ENCODE results near the gene PTPRM. TPM values are rescaled to one million over a fixed set of nuclear protein-coding genes. Genes with fewer than 3 reads are reported as not detected.

Gene PTPRM
- polyA plus RNA-seq, 1 of the 3 experiments (the other 2 are of a cell fraction): 16.0 TPM

GRCh38 chr18:7585276-7585670 is 18.2 kb downstream of the PTPRM start:
- Histone ChIP-seq H3K27me3 (ENCODE audit: insufficient read depth) (no peaks in the 10 kb centered on the region), H3F3A (replicated peaks; ENCODE audit: insufficient read depth) (no peaks in the 10 kb centered on the region), H3K4me3 (ENCODE audit: low read depth in 2 of 2, low read length in 1 of 2) (no peak overlapping the region), H4K20me1 (ENCODE audit: insufficient read depth) (no peaks in the 10 kb centered on the region), H3K9me3 (no peaks in the 10 kb centered on the region), H2AFZ (ENCODE audit: low read depth) (no peak overlapping the region), H3K4me2 (no peak overlapping the region), H3K9ac (no peak overlapping the region), H3K9me2 (no peaks in the 10 kb centered on the region), H3K27ac (ENCODE audit: low read depth in 2 of 2, low read length in 1 of 2) (no peak overlapping the region), H3K79me2 (ENCODE audit: insufficient read depth) (no peaks in the 10 kb centered on the region), H3K36me3 (replicated peaks in 1 of 2; ENCODE audit: control insufficient read depth in 1 of 2, insufficient read depth in 2 of 2, low read length in 1 of 2) (no peaks in the 10 kb centered on the region), H3K4me1 (ENCODE audit: control insufficient read depth in 1 of 2, insufficient read depth in 2 of 2, low read depth in 1 of 2, low read length in 1 of 2) (peaks cover 0 to 2% of the 10 kb centered on the region in 2 experiments; a peak in 1 of 4 replicates)
- ChIA-PET CTCF (interaction anchor here (1.0 to 2.4 kb wide), 4 partner anchors 8 to 22 kb away, joined by 3 to 13 read pairs (median 4); partner anchors contain the start of gene PTPRM), POLR2A (no interaction called here)
- no peak for DNase-seq
- WGBS (ENCODE audit: low lambda C conversion rate): 42% methylated on average over 4 of the region's 4 CpGs
- no peak for TF ChIP-seq SIN3A (IDR thresholded peaks at IDR 0.05; ENCODE audit: borderline replicate concordance, low read depth, low read length)

- Histone ChIP-seq H3K27ac (ENCODE audit: low read depth in 2 of 2, low read length in 1 of 2) (no peak overlapping the region), H3K79me2 (ENCODE audit: insufficient read depth) (no peaks in the 10 kb centered on the region), H3K9me2 (no peaks in the 10 kb centered on the region), H3K9me3 (no peaks in the 10 kb centered on the region), H4K20me1 (ENCODE audit: insufficient read depth) (no peaks in the 10 kb centered on the region), H3K4me2 (no peak overlapping the region), H3K27me3 (ENCODE audit: insufficient read depth) (no peaks in the 10 kb centered on the region), H3K4me1 (ENCODE audit: control insufficient read depth in 1 of 2, insufficient read depth in 2 of 2, low read depth in 1 of 2, low read length in 1 of 2) (peaks cover 0 to 7% of the 10 kb centered on the region in 2 experiments; a peak in 2 of 4 replicates), H3K9ac (no peak overlapping the region), H3K36me3 (replicated peaks in 1 of 2; ENCODE audit: control insufficient read depth in 1 of 2, insufficient read depth in 2 of 2, low read length in 1 of 2) (no peaks in the 10 kb centered on the region), H3K4me3 (ENCODE audit: low read depth in 2 of 2, low read length in 1 of 2) (no peak overlapping the region), H2AFZ (ENCODE audit: low read depth) (no peak overlapping the region), H3F3A (replicated peaks; ENCODE audit: insufficient read depth) (no peaks in the 10 kb centered on the region)
- POLR2A ChIA-PET: no interaction called here
- WGBS (ENCODE audit: low lambda C conversion rate): 63% methylated on average over 1 of the region's 1 CpG
- no peak for DNase-seq
- CTCF ChIA-PET: interaction anchor here (1.3 to 2.4 kb wide), 2 partner anchors 9 to 20 kb away, joined by 4 to 13 read pairs; partner anchors contain the start of gene PTPRM
- TF ChIP-seq EP300 (IDR thresholded peaks at IDR 0.05; ENCODE audit: borderline replicate concordance in 1 of 2, low read depth in 1 of 2, low read length in 1 of 2): no peak
- no peak for TF ChIP-seq MXI1 (IDR thresholded peaks at IDR 0.05; ENCODE audit: low read depth, low read length)
- TF ChIP-seq NRF1 (IDR thresholded peaks at IDR 0.05; ENCODE audit: low read depth, low read length): no peak
- no peak for TF ChIP-seq RFX5 (IDR thresholded peaks at IDR 0.05; ENCODE audit: low read length)
- TF ChIP-seq RCOR1 (IDR thresholded peaks at IDR 0.05; ENCODE audit: low read length): no peak
- no peak for TF ChIP-seq ELF1 (IDR thresholded peaks at IDR 0.05)
- no peak for TF ChIP-seq TCF12 (IDR thresholded peaks at IDR 0.05)
- TF ChIP-seq FOXM1 (IDR thresholded peaks at IDR 0.05; ENCODE audit: low read depth): no peak
- TF ChIP-seq FOXJ3 (CRISPR knock-in tag; IDR thresholded peaks at IDR 0.05): no peak
- TF ChIP-seq IRF3 (IDR thresholded peaks at IDR 0.05; ENCODE audit: low read depth, low read length): no peak
- no peak for TF ChIP-seq CHD2 (IDR thresholded peaks at IDR 0.05; ENCODE audit: low read length, partially characterized antibody)
- no peak for TF ChIP-seq SIN3A (IDR thresholded peaks at IDR 0.05; ENCODE audit: borderline replicate concordance, low read depth, low read length)
- TF ChIP-seq ZBTB33 (IDR thresholded peaks at IDR 0.05; ENCODE audit: borderline replicate concordance, low read depth): no peak
- no peak for TF ChIP-seq SMC3 (IDR thresholded peaks at IDR 0.05; ENCODE audit: low read depth, low read length)
- TF ChIP-seq POLR2AphosphoS5 (IDR thresholded peaks at IDR 0.05; ENCODE audit: low read depth, low read length): no peak
- no peak for TF ChIP-seq GATA2 (CRISPR knock-in tag; IDR thresholded peaks at IDR 0.05)
- no peak for TF ChIP-seq REST (IDR thresholded peaks at IDR 0.05; ENCODE audit: low read depth, low read length)
- no peak for TF ChIP-seq MEF2A (IDR thresholded peaks at IDR 0.05; ENCODE audit: borderline replicate concordance, low read depth)
- TF ChIP-seq YY1 (IDR thresholded peaks at IDR 0.05; ENCODE audit: low read depth): no peak
- no peak for TF ChIP-seq RXRA (IDR thresholded peaks at IDR 0.05; ENCODE audit: borderline replicate concordance, low read depth)
These were observed 19.3 kb downstream of the PTPRM start for GRCh38 chr18:7586379-7586778.
